DND-41 (cell line): Measurements from ENCODE around the gene TOMT.

Source experiments
- CTCF ChIP-seq: IDR thresholded peaks from 2 replicates; pipeline ENCODE4 v1.5.1; 2012; ENCODE audit warnings: borderline replicate concordance, low read length, moderate library complexity, mild to moderate bottlenecking; ENCODE audit not compliant: poor library complexity, severe bottlenecking; ENCODE audit errors: extremely low read depth
- EZH2 ChIP-seq: IDR thresholded peaks from 3 replicates; pipeline ENCODE4 v1.6.1; 2012; ENCODE audit warnings: borderline replicate concordance, low read depth, mild to moderate bottlenecking, moderate library complexity, low read length, inconsistent platforms; ENCODE audit not compliant: severe bottlenecking

GRCh38 chr11:72135891-72136683 lies 30.4 kb downstream of the TOMT start:
- no peak for TF ChIP-seq EZH2
- no peak for TF ChIP-seq CTCF
